GM21515 (cell line): Measurements from ENCODE around the gene DNAJC10.

Experiments
- ATAC-seq: cut with Tn5 transposase; IDR thresholded peaks from one replicate; pipeline ENCODE4 v1.9.1; 2021; ENCODE audit not compliant: unreplicated experiment

Gene DNAJC10

DNA sequence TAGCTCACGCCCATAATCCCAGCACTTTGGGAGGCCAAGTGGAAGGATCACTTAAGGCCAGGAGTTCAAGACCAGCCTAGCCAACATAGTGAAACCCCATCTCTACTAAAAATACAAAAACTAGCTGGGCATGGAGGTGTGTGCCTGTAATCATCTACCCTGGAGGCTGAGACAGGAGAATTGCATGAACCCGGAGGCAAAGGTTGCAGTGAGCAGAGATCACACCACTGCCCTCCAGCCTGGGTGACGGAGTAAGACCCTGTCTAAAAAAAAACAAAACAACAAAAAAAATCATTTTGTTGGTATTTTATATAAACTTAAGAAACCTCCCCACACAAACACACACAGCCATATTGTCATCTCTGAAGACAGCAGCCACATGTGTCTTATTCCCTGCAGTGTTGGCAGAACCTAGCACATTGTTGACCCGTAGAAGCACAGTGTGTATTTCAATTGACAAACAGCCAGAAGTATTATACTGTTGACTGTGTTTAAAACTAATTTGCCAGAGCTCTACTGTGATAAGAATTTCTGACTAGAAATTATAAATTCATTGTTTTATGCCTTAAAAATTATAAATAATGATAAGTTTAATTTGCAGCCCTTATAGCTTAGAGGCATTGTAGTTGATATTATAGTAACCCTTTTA, 68.1 kb downstream of the DNAJC10 start:
- ATAC-seq = no peak

GRCh38 chr2:182784777-182785176, 68.7 kb downstream of the DNAJC10 start:
- ATAC-seq = no peak

GRCh38 chr2:182792441-182792840, 76.4 kb downstream of the DNAJC10 start:
- no peak for ATAC-seq

DNA sequence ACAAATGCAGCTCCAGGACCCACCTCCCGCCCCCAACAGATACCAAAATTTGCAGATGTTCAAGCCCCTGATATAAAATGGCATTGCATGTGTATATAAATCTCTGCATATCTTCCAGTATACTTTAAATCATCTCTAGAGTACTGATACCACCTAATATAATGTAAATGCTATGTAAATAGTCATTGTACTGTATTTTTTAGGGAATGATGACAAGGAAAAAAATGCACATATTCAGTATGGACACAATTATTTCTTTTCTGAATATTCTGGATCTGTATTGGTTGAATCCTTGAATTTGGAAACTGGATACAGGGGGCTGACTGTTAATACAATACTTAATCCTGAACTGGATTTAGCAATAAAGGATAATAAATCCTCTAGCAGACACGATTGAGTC, 82.7 kb downstream of the DNAJC10 start:
- no peak for ATAC-seq

GRCh38 chr2:182804128-182804527, 88.1 kb downstream of the DNAJC10 start:
- no peak for ATAC-seq

GRCh38 chr2:182807319-182807718, 91.3 kb downstream of the DNAJC10 start:
- ATAC-seq = no peak

DNA sequence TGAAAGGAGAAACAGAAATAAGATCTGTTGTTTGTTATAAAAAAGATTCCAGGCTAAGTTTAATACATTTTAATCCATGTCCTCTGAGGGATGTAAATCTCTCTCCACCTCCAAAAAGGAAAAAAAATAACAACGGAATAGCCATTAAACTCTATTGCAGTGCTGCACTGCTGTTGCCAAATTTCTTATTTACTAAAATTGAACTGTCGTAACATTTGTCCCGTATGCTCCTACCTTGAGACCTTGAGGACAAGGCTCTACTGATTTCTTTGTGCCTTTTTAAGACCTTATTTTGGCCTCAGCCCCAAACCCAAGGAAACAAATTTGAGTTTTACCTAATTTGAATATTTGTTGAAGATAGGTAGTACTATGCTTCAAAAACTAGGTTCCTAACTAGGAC, 94.0 kb downstream of the DNAJC10 start:
- no peak for ATAC-seq

DNA sequence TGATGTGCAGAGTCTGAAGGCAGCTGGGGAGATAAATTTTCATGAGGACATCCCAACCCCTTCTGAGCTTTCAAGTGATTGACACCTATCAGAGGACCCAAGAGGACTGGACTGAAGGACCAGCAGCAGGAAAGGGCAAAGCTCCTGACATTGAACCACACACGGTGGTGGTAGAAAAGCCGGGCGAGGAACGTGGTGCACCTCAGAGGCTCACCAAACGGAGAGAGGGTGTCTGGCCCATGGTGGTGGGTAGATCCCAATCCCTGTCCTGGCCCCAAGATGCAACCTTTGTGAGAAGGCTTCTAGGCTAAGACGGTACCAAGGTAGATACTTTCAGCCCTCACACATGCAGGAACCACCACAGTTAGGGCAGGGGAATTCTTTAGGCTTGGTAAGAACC, 98.3 kb downstream of the DNAJC10 start:
- no peak for ATAC-seq

- no peak for ATAC-seq
Observed at GRCh38 chr2:182814804-182815203, 98.7 kb downstream of the DNAJC10 start.

GRCh38 chr2:182816866-182817265, 100.8 kb downstream of the DNAJC10 start:
- no peak for ATAC-seq

DNA sequence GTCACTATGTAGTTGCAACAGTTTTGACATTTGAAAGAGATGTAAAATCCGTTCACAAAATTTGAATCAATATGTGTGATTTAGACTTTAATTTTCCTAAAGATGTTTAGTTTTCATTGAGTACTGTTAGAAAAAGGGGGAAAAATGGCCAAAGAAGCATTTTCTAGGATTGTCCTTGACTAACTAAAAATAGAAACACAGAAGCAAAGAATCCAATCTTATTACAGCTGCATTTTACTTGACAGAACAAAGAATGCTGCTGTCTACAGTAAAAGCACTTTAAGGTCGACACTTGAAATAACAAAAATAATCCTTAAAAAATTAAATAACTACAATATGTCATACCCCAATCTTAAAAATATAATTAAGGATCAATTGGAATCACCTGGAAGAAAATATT, 101.5 kb downstream of the DNAJC10 start:
- ATAC-seq = no peak

GRCh38 chr2:182818501-182818900, 102.4 kb downstream of the DNAJC10 start:
- ATAC-seq = no peak

DNA sequence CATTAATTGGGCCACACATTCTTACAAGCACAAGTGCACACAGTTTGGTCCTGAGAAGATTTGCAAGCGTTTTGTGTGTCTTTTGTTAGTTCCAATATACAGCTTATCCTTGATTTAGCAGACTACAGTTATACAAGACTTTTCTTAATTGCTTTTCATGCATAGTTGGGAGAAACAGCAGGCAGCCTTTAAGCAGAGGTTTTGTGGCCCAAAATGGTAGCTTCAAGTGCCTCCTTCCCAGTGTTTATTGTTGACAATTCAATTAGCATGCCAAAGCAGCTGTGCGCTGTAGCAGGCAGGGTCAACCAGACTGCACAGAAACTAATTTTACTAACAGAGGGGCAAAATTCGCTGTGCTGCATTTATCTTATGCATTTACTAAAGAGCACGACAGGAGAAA, 102.9 kb downstream of the DNAJC10 start:
- ATAC-seq = no peak

GRCh38 chr2:182819412-182819811, 103.4 kb downstream of the DNAJC10 start:
- ATAC-seq = no peak

- no peak for ATAC-seq
Observed at GRCh38 chr2:182821182-182821581, 105.1 kb downstream of the DNAJC10 start.

DNA sequence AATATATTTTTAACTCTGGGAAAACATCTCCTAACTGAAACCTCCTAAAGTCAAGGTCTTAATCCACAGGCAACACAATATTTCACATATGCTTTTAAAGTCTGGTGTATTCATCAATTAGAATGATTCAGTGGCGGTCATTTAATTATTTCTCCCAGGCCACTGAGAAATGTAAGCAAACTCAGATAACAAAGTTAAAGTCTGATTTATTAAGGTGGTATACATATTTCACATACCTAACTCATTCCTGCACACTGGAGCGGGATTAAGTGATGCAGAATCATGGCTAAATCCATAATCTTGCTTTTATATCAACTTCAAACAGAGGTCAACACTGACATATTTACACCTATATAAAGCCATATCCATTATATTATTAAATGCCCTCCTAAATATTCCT, 106.7 kb downstream of the DNAJC10 start:
- ATAC-seq = no peak

- ATAC-seq = no peak
Observed at GRCh38 chr2:182824056-182824766, 108.2 kb downstream of the DNAJC10 start.

DNA sequence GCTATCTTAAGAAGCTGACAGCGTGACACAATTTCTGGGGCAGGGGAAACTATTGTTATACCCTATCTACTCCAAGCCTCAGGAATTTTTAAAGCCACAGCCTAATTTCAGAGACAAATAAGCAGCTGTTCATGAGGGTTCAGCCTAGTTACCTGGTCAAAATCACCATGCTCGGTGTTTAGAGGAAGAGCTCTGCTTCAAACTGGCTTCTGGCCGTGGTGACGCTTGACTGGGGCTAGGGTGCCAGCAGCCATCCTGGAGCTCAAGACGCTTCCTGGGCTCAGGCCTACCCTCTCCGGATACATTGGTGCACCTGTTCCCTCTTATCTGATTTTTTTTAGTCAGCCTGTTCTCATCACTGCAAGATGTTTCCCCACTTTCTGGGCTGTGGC, 108.7 kb downstream of the DNAJC10 start:
- ATAC-seq = no peak

GRCh38 chr2:182826064-182826463, 110.0 kb downstream of the DNAJC10 start:
- no peak for ATAC-seq

DNA sequence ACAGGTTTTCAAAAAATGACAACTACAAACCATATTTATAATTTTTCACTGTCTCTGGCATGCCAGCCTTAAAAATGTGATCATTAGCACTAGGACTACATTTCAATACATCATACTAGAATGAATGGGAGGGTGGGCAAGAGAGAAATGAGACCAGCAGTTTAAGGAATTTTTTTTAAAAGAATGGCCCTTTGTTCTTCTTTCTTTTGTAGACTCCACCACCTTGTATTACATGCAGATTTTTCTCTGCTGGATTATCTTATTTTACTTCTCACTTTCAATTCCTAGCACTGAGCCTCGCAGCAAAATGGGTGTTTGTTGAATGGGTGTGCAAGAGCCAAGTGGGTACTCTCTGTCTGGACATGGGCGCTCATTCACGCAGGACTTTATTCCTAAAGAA, 110.4 kb downstream of the DNAJC10 start:
- no peak for ATAC-seq

GRCh38 chr2:182827182-182827879, 111.3 kb downstream of the DNAJC10 start:
- no peak for ATAC-seq

DNA sequence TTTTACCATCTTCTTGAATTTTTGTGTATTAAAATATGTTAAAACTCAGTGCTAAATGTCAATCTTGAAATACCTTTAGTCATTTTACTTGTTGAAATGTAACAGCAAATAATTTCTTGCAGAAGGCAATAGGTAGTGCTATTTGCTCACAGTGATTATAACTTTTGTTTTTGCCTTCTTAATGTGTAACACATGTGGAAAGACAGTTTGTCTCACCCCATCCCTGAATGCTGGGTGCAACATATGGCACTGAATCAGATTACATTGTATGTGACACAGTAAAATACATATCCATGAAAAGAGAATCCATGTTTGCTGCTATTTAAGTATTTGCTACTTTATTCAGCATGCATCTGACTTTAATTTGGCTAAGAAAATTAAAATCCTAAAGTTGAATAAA, 115.0 kb downstream of the DNAJC10 start:
- no peak for ATAC-seq
